ENCODE data around the gene NR5A2.

Gene NR5A2

DNA sequence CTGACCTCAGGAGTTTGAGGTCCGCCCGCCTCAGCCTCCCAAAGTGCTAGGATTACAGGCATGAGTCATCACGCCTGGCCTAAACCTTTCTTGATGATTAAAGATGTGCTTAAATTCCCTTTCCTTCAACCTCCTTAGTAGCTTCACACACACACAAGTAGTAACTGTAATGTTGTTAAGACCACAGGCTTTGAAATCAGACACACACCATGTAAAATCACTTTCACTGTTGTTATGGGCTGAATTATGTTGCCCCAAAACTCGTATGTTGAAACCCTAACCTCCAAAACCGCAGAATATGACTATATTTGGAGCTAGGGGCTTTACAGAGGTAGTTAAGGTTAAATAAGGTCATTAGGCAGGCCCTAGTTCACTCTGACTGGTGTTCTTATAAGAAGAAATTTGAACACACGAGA, 180.2 kb downstream of the NR5A2 start:
- DNase-seq: no peak

DNA sequence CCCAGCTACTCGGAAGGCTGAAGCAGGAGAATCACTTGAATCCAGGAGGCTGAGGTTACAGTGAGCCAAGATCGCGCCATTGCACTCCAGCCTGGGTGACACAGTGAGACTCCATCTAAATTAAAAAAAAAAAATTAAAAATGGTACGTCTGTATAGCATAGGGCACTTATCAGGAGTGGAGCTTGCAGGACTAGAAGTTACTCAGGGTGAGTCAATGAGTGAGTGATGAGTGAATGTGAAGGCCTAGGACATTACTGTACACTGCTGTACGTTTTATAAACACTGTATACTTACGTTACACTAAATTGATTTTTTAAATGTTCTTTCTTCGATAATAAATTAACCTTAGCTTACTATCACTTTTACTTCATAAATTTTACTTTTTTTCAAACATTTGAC, 183.6 kb downstream of the NR5A2 start:
- DNase-seq: no peak

DNA sequence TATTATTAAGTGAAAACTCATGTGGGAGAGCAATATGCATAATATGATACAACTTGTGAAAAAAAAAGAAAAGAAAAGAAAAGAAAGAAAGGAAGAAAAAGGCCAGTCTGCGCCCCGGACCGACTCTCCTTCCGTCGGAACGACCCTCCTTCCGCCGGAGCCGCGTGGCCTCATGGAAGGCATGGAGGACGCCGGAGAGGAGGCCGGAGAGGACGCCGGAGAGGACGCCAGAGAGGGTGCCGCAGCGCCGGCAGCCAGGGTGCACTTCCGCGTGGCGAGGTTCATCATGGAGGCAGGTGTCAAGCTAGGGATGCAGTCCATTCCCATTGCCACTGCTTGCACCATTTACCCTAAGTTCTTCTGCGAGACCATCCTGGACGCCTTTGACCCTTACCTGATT, 185.9 kb downstream of the NR5A2 start:
- no peak for DNase-seq

DNA sequence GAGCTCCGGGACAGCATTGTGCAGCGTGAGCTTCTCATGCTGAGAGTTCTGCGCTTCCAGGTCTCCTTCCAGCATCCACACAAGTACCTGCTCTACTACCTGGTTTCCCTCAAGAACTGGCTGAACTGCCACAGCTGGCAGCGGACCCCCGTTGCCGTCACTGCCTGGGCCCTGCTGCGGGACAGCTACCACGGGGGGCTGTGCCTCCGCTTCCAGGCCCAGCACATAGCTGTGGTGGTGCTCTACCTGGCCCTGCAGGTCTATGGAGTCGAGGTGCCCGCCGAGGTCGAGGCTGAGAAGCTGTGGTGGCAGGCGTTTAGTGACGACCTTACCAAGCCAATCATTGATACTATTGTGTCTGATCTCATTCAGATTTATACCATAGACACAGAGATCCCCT, 186.4 kb downstream of the NR5A2 start:
- no peak for DNase-seq

DNA sequence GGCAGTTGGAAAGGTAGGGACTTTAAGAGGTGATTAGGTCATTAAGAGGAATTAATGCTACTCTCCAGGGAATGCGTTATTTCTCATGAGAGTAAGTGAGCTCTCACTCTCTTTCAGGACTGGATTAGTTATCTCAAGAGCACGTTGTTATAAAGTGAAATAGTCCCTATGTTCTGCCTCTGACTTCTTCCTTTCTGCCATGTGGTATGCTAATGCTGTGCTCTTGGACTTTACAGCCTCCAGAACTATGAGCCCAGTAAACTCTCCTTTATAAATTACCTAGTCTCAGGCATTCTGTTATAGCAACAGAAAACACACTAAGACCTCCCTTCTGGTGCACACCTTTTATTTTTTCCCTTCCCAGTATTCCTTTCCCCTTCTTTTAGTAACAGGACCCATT, 187.8 kb downstream of the NR5A2 start:
- DNase-seq: no peak

DNA sequence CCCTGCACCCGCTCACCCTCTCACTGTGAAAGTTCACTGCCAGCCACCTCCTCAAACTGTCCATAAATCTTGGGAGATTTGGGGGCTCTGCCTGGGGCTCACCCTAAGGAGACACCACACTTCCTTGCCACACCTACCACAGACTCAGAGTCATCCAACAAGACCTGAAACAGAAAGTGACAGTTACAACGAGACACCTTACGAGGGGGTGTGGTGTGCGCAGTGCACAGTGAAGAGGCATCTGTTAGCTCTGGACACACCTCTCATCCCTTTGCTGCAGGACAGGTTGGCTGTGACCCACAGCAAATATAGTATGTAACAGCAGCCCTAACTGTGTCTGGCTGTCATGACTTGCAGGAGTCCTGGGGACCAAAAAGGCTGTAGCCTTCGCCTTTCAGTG, 190.2 kb downstream of the NR5A2 start:
- DNase-seq: no peak

DNA sequence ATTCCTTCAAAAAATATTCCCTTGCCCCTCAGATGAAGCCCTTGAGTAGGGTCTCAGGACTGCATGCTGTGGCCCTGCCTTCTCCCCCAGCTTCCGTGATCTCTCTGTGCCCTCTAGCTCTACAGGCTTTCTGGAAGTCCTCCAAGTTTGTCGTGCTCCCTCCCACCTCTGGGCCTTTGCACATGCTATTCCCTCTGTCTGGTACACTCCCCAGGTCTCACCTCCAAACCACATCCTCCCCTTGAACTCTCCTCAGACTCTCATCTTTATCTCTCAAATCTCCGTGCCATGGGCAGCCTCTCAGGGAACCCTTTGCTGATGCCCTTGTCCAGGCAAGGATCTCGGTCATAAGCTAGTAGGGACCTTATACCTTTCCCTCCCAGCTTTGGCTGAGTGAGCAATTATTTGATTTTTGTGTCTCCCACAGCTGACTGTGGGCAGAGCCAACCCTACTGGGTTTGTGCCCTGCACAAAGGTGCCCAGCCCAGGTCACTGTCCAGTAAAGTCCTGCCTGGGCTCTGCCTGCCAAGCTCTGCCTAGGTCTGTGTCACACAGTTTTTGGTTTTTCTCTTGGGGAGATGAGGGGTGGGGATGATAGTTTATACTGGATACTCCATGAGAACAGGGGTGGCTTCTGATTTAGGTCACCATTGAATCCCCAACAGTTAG, 194.2 kb downstream of the NR5A2 start:
- DNase-seq: no peak

DNA sequence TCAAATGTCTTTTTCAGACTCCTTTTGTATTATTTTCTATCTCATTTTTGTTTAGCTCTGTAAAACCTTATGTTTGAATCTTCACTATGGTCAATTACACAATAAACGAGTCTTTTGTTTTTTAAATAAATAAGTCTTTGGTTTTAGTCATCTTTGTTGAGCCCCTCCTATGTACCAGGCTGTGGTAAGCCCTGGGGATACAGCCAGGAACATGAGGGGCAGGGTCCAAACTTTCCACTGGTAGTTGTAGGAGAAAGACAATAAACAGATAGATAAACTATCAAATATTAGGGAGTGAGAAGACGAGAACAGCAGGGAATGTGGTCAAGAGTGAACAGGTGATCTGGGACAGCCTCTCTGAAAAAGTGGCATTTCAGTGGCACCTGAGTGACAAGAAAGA, 195.7 kb downstream of the NR5A2 start:
- DNase-seq: no peak

DNA sequence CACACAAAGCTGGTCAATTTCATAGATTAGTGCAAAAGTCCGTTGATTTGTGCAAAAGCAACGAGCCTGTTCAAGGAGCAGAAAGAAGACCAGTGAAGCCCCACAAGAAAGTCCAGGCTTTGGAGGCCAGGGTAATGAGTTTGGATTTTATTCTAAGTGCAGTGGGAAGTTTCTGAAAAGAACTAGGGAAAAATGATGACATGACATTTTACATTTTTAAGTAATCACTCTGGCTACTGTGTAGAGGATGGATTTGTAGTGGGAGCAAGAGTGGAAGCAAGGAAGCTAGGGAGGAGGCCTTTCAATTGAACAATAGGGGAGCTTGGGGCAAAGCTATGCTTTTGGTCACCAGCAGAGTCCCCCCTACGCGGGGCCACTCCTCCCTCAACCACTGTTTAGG, 196.1 kb downstream of the NR5A2 start:
- DNase-seq: no peak

DNA sequence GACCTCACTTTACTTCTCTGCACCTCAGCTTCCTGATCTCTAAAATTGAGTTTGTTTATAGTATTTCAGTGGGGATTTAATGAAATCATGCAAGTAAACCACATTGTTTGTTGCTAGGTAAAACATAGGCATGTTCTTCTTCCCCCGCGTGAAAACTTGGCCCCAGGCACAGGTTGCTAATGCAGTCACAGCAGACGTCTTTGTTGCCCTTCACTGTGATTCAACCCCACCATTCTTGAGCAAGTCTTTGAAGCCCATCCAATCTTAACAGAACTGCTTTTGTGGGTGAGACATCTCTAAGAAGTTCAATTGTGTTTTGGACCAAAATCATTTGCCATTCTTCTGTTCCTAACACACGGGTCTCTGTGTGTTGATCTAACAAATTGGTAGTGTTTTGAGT, 196.8 kb downstream of the NR5A2 start:
- DNase-seq: no peak

DNA sequence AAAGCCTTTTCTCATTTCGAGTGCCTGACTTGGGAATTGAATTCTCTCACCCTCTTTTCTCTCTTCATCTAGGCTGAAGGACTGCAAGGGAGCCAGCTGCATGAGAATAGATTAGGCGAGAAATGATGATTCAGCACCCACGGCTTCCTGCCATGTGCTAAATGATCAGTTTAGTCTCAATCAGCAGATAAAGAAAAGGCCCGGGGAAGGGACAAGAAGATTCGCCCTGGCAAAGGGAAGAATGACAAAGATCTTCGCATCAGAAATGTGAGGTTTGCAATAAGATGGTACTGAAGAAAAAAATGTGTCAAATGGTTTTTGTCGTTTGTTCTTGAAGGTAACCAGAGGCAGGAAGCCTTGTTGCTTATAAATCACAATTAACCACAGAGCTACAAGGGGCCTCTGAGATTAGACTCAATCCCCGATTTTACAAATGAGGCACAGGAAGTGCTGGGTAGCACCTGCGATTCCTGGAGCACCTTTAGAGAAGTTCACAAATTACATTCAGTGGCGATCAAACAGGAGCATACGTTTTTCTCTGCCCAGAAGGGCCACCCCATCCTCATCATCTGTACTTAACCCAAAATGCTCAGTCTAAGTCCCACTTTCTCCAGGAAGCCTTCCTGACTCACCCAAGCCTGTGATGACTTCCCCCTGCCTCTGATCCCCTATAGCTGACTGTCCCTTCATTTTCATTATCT, 198.9 kb downstream of the NR5A2 start:
- no peak for DNase-seq

DNA sequence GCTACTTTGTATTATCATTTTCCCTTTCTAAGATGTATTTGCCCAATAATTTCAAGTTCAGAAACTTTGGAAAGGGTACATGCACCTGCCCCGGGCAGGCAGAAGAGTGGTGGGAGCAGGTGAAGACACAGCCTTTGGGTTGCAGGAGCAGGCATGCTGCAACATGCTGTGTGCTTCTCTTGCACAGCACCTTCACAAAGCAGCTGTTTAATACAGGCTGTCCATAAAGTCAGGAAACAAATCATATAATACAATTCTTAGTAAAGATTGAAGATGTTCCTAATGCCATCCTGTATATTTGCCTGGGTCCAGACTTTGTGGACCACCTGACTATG, 199.4 kb downstream of the NR5A2 start:
- no peak for DNase-seq

Data from NCI-H187 (cell line).